ES-I3 (cell line): ENCODE results near the gene C20orf144.
A peak's percentile ranks its signal among the peaks of the same experiment; 100 is the strongest.

Source experiments
- H3K36me3 ChIP-seq: 2 replicates; pipeline ENCODE4 v1.6.1; 2013; ENCODE audit warnings: mild to moderate bottlenecking, low read length, control low read depth, moderate library complexity; ENCODE audit not compliant: insufficient read depth
- H3K4me1 ChIP-seq: 2 replicates; pipeline ENCODE4 v1.6.1; 2013; ENCODE audit warnings: mild to moderate bottlenecking, control low read depth, low read length; ENCODE audit not compliant: insufficient read depth
- H3K9ac ChIP-seq: 2 replicates; pipeline ENCODE4 v1.6.1; 2013; ENCODE audit warnings: low read depth, mild to moderate bottlenecking, low read length, moderate library complexity
- H3K9me3 ChIP-seq: 2 replicates; pipeline ENCODE4 v1.6.1; 2013; ENCODE audit warnings: mild to moderate bottlenecking, low read length, moderate library complexity; ENCODE audit not compliant: control insufficient read depth, insufficient read depth

C20orf144 gene

DNA sequence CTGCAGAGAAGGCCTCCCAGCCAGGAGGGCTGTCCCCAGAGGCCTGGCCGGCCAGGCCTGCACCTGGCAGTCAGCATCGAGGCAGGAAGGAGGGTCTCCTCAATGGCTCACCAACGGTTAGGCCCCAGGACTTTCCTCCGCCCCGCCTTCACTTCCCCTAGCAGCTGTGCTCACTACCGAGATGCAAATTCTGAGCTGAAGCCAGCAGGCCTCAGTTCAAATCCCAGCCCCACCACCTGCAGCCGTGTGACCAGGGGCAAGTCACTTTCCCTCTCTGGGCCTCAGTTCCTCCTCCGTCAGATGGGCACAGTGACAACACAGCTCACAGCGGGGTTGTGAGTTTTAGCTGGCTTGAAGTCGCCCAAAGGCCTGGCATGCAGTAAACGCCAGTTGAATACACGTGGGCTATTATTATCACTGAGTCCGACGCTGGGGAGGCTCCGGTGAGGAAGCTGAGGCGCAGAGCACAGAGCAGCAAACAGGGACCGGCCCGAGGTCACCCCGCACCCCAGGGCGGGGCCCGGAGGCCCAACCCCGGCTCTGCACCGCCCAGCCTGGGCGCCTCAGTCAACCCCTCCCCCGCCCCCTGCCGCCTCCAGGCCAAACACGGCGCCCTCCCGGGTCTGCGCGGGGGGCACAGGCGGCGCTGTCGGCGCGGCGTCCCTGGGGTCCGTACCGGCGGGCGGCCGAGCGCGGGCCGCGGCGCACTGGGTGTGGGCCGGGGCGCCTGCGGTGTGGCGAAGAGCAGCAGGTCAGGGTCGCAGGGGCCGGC is 23.4 kb downstream of the C20orf144 start:
- no peaks in the 10 kb centered on the region for H3K9me3 ChIP-seq
- H3K36me3 ChIP-seq: no peaks in the 10 kb centered on the region
- peak overlapping the region; percentile 42 for H3K9ac ChIP-seq
- H3K4me1 ChIP-seq: peaks cover 15% of the 10 kb centered on the region

DNA sequence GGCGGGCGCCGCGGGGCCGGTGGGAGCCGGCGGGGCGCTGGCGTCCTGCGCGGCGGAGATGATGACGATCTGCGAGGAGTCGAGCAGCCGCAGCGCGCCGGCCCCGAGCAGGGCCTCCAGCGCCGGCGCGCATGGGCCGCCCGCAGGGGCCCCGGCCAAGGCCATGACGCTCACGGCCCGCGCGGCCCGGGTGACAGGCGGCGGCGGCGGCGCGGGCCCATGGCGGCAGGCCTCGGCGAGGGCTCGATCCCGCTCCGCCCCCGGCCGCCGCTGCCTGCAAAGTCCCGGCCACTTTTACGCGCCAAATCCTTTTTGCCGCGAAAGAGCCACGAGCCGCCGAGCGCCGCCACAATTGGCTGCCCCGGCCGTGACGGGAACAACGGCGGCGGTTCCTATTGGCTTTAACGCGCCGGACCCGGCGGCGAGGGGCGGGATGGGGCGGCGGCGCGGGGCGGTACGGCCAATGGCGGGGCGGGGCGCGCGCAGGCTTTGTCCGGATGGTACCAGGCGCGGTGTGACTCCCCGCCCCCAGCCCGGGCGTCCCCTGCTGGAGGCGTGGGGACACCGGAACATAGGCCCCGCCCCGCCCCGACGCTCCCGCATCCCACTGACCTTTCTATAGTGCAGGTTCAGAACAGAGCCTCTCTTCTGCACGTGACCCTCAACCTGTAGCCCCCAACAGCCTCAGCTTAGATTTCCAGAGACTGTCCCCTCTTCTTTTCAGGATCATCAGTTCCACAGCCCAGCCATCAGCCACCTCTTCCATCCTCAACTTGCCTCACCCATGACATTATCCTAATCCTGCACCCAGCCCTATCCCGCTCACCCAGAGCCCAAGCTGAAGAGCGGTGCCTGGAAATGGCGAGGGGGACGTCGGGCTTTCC is 24.2 kb downstream of the C20orf144 start, which contains the start of gene E2F1:
TSS of gene E2F1 (minus strand) at position 286 of the 884 bp plus-strand sequence. CDS start at position 165, 121 bp downstream.
- H3K9me3 ChIP-seq: no peaks in the 10 kb centered on the region
- peak within 1 kb of the TSS; percentile 42 for H3K9ac ChIP-seq
- peaks cover 15% of the 10 kb centered on the region for H3K4me1 ChIP-seq
- no peaks in the 10 kb centered on the region for H3K36me3 ChIP-seq

DNA sequence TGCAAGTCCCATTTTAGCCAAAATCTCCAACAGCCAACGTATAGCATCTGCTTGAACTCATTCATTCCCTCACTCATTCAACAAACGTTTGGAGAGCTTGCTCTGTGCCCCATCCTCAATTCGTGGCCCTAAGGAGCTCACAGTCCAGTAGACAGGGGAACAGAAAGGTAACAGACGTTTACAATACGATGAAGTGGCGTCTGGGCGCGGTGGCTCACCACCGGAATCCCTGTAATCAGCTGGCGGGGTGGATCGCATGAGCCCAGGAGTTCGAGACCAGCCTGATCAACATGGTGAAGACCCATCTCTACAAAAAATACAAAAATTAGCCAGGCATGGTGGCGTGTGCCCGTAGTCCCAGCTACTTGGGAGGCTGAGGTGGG is 24.8 kb downstream of the C20orf144 start:
- Histone ChIP-seq H3K9ac (peak overlapping the region; percentile 39; the same call in 1 of the 2 replicates), H3K4me1 (peaks cover 15% of the 10 kb centered on the region), H3K36me3 (no peaks in the 10 kb centered on the region), H3K9me3 (no peaks in the 10 kb centered on the region)

GRCh38 chr20:33687370-33687915 is 25.3 kb downstream of the C20orf144 start:
- Histone ChIP-seq H3K36me3 (no peaks in the 10 kb centered on the region), H3K9me3 (no peaks in the 10 kb centered on the region), H3K9ac (no peak overlapping the region), H3K4me1 (peaks cover 15% of the 10 kb centered on the region)

DNA sequence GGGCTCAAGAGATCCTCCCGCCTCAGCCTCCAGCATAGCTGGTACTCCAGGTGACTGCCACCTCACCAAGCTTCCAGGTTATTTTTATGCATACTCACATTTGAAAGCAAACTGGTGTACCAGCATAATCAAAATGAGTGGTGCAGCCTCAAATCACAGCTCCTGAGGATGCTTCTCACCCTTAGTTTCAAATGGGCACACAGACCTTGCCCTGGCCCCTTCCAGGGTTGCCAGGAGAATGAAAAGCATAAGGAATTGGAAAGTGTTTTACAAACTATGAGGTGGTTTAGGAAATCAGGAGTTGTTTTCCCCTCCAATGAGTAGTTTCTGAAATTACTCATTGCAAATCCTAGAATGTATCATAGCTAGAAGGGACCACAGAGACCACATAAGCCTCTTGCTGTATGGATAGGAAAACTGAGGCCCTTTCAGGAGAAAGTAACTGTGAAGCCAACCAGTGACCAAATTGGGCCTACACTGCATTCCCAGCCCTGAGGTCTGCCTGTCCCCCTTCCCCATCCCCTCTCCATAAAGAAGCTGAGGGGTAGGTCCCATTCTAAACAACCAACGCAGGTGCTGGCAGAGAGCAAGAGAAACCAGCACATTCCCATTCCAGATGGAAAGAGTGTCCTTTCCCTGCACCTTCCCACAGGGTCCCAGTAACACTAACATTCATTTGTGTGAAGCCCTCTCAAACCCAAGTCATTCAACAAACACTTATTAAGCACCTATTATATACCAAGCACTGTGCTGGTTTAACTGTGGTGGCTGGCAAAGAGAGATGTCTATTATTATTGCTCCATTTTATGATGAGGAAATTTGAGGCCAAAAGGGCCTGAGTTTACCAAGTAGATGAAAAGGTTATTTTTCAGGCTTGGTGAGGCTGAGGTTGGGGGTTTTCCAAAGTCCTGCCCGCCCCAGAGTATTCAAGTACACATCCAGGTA is 26.1 kb downstream of the C20orf144 start:
- peaks cover 15% of the 10 kb centered on the region for H3K4me1 ChIP-seq
- no peaks in the 10 kb centered on the region for H3K36me3 ChIP-seq
- H3K9ac ChIP-seq: no peak overlapping the region
- H3K9me3 ChIP-seq: no peaks in the 10 kb centered on the region

DNA sequence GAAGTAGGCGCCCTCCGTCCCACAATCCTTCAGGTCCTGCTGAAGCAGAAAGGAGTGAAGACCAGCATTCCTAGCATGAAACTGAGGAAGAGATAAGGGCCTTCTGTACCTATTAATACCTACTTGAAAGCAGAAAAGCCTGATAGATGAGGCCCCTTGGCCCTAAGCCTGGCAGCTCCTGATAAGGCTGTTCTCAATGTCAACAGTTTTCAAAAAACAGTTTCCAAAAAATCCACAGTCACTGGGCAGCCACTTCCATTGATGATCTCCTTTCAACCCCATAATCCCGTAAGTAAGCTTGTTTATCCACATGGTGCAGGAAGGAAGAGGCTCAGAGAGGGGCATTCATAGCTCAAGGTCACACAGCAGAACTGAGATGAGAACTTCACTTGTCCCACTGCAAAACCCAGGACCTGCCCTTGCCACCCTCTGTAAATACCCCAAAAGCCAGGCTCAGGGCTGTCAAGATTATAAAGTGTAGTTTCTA is 26.9 kb downstream of the C20orf144 start:
- Histone ChIP-seq H3K9ac (no peak overlapping the region), H3K4me1 (peaks cover 18% of the 10 kb centered on the region)

GRCh38 chr20:33689493-33689892 is 27.4 kb downstream of the C20orf144 start:
- Histone ChIP-seq H3K4me1 (peaks cover 20% of the 10 kb centered on the region), H3K36me3 (no peaks in the 10 kb centered on the region), H3K9ac (no peak overlapping the region), H3K9me3 (no peaks in the 10 kb centered on the region)

More for the DNA sequence above, 26.9 kb downstream of the C20orf144 start:
- Histone ChIP-seq H3K36me3 (no peaks in the 10 kb centered on the region), H3K9me3 (no peaks in the 10 kb centered on the region)

- Histone ChIP-seq H3K4me1 (peaks cover 20% of the 10 kb centered on the region), H3K9ac (no peak overlapping the region), H3K36me3 (no peaks in the 10 kb centered on the region), H3K9me3 (no peaks in the 10 kb centered on the region)
These were observed 27.8 kb downstream of the C20orf144 start for GRCh38 chr20:33689973-33690372.

DNA sequence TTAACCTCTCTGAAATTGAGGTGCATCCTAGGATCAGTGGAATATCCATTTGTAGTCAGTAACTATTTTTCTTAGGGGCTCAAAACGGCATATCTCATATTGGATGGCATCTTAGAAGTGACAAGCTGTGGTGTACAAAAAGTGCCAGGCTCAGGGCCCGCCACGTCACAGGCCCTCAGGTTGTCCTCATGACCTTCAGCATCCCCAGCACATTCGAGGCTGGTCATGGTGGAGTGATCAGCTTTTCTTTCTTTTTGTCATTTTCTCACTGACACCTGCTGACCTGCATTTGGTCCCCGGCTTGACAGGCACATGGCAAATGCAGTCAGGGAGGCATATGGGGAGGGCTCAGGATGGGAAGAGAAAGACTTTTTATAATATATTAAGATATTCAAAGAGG is 31.2 kb downstream of the C20orf144 start:
- peaks cover 15% of the 10 kb centered on the region for H3K4me1 ChIP-seq
- H3K36me3 ChIP-seq: no peaks in the 10 kb centered on the region
- no peak overlapping the region for H3K9ac ChIP-seq
- H3K9me3 ChIP-seq: no peaks in the 10 kb centered on the region

- Histone ChIP-seq H3K4me1 (peaks cover 15% of the 10 kb centered on the region), H3K9ac (no peak overlapping the region), H3K36me3 (no peaks in the 10 kb centered on the region), H3K9me3 (no peaks in the 10 kb centered on the region)
These were observed 31.9 kb downstream of the C20orf144 start for GRCh38 chr20:33693741-33694638.

DNA sequence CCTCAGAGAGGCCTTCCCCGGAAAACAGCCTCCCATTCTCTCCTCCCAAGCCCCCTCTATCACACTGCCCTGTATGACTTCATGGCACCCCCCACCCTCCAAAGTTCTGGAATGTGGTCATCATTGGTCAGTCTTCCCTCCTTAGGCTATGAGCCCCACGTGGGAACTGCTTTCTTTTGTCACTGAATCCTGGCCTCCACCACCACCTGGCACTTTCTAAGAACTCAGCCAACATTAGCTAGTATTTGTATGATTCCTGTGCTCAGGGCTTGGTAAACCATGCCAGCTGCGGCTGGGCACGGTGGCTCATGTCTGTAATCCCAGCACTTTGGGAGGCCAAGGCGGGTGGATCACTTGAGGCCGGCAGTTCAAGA is 32.5 kb downstream of the C20orf144 start:
- Histone ChIP-seq H3K36me3 (no peaks in the 10 kb centered on the region), H3K9me3 (no peaks in the 10 kb centered on the region), H3K4me1 (peaks cover 14% of the 10 kb centered on the region), H3K9ac (no peak overlapping the region)

GRCh38 chr20:33696448-33696847 is 34.3 kb downstream of the C20orf144 start:
- no peak overlapping the region for H3K9ac ChIP-seq
- H3K36me3 ChIP-seq: no peaks in the 10 kb centered on the region
- H3K9me3 ChIP-seq: no peaks in the 10 kb centered on the region
- H3K4me1 ChIP-seq: peaks cover 9% of the 10 kb centered on the region; the same call in 1 of the 2 replicates

- H3K9me3 ChIP-seq: peaks cover 4% of the 10 kb centered on the region; the same call in 1 of the 2 replicates
These were observed 35.0 kb downstream of the C20orf144 start for GRCh38 chr20:33697129-33697528.

More at GRCh38 chr20:33697129-33697528, 35.0 kb downstream of the C20orf144 start:
- Histone ChIP-seq H3K9ac (no peak overlapping the region), H3K36me3 (no peaks in the 10 kb centered on the region), H3K4me1 (peaks cover 9% of the 10 kb centered on the region; the same call in 1 of the 2 replicates)
